K562 (cell line): ENCODE results near the gene PPA1. TPM values are rescaled to one million over a fixed set of nuclear protein-coding genes. Genes with fewer than 3 reads are reported as not detected.

Experiments
- ATAC-seq: fragments of 200-7000 bp; cut with Tn5 transposase; 3 replicates; pipeline ENCODE4 v1.9.1; 2020; ENCODE audit warnings: moderate library complexity
- Bru-seq: library from RNA; stranded (reverse); fragments of 400-500 nt; gene quantifications from one replicate; lab custom pipeline; 2021; lab: Mats Ljungman, UMichigan
- BruChase-seq, 2 experiments: library from RNA; stranded (reverse); fragments of 400-500 nt; gene quantifications; one replicate each; lab custom pipeline; 2021; lab: Mats Ljungman, UMichigan
- BruUV-seq: library from RNA; stranded (reverse); fragments of 400-500 nt; replicated peaks from 2 replicates; lab custom pipeline; 2021; lab: Mats Ljungman, UMichigan
- CTCF ChIA-PET: fragments of 300-600 bp; formaldehyde crosslinking; extraction: SDS; loops from one replicate; lab custom pipeline; 2021; ENCODE audit warnings: low intra/inter-chr PET ratio; lab: Yijun Ruan, JAX
- POLR2A ChIA-PET: fragments of 300-600, 350-650 bp; sonication (Branson Sonifier 250); formaldehyde crosslinking; extraction: SDS; loops from one replicate; lab custom pipeline; 2021; ENCODE audit warnings: antibody characterized with exemption, inconsistent platforms; lab: Yijun Ruan, JAX
- DNase-seq, 4 experiments: peaks; one replicate each; pipeline versions ENCODE4 v3.0.0 to v3.0.0-alpha.2; 2011 to 2018; ENCODE audit warnings: low spot score in 3 of 4, mixed read lengths in 3 of 4; ENCODE audit errors: extremely low read depth in 1 of 4
- FAIRE-seq: peaks from 2 replicates; lab custom pipeline; 2011; peaks lifted over from hg19 to GRCh38; lab: Jason Lieb, UNC
- H2AFZ ChIP-seq: 2 replicates; pipeline ENCODE4 v1.6.0; 2011; ENCODE audit warnings: low read depth, low read length, control low read depth, inconsistent platforms
- H3K27ac ChIP-seq: fragments of 200-600 bp; 3 replicates; pipeline ENCODE4 v1.8.0; 2011; ENCODE audit warnings: low read depth, mild to moderate bottlenecking, control low read depth, inconsistent platforms, low read length, moderate library complexity, mixed read lengths; ENCODE audit errors: extremely low read depth
- H3K27me3 ChIP-seq, 2 experiments: fragments of 300-600 bp in 1 of 2; 2 replicates in 1 of 2; 3 replicates in 1 of 2; pipeline versions ENCODE4 v1.6.0 to v1.8.0; 2011; ENCODE audit warnings: inconsistent platforms in 2 of 2, low read length in 2 of 2, mild to moderate bottlenecking in 1 of 2, mixed read lengths in 1 of 2, moderate library complexity in 1 of 2; ENCODE audit not compliant: control insufficient read depth in 2 of 2, insufficient read depth in 2 of 2
- H3K36me3 ChIP-seq: fragments of 300-600 bp; 3 replicates; pipeline ENCODE4 v1.8.0; 2011; ENCODE audit warnings: mild to moderate bottlenecking, low read length, inconsistent platforms; ENCODE audit not compliant: control insufficient read depth, insufficient read depth
- H3K4me1 ChIP-seq, 2 experiments: fragments of 200-600 bp in 1 of 2; replicated peaks in 1 of 2; 2 replicates in 1 of 2; 3 replicates in 1 of 2; pipeline versions ENCODE4 v1.5.1 to v1.8.0; 2011; ENCODE audit warnings: inconsistent platforms in 2 of 2, low read length in 2 of 2, mild to moderate bottlenecking in 1 of 2, mixed read lengths in 1 of 2, moderate library complexity in 1 of 2; ENCODE audit not compliant: control insufficient read depth in 2 of 2, insufficient read depth in 2 of 2
- H3K4me2 ChIP-seq: 2 replicates; pipeline ENCODE4 v1.6.1; 2011; ENCODE audit warnings: low read length, control low read depth, inconsistent platforms, mixed read lengths; ENCODE audit not compliant: insufficient read depth
- H3K4me3 ChIP-seq: fragments of 200-600 bp; sonication (generic), shearing (Covaris generic); 2 replicates; pipeline ENCODE4 v1.5.1; 2016; ENCODE audit warnings: control low read depth, inconsistent platforms
- H3K79me2 ChIP-seq: fragments of 200-600 bp; 3 replicates; pipeline ENCODE4 v1.8.0; 2011; ENCODE audit warnings: low read length, inconsistent platforms; ENCODE audit not compliant: control insufficient read depth, insufficient read depth
- H3K9ac ChIP-seq, 2 experiments: 2 replicates each; pipeline versions ENCODE4 v1.6.0 to v1.6.1; 2011; ENCODE audit warnings: low read depth in 2 of 2, low read length in 2 of 2, control low read depth in 1 of 2, inconsistent platforms in 1 of 2, mild to moderate bottlenecking in 1 of 2, mixed read lengths in 1 of 2; ENCODE audit not compliant: insufficient read depth in 1 of 2
- H3K9me1 ChIP-seq: one replicate; pipeline ENCODE4 v1.6.0; 2011; ENCODE audit warnings: inconsistent platforms, mild to moderate bottlenecking, low read length, moderate library complexity; ENCODE audit not compliant: control insufficient read depth, insufficient read depth
- H3K9me3 ChIP-seq: replicated peaks from 2 replicates; pipeline ENCODE4 v1.5.1; 2011; ENCODE audit warnings: low read depth, low read length, inconsistent platforms; ENCODE audit not compliant: control insufficient read depth, insufficient read depth
- H4K20me1 ChIP-seq: replicated peaks from 2 replicates; pipeline ENCODE4 v1.6.1; 2011; ENCODE audit warnings: low read length, inconsistent platforms, mixed read lengths; ENCODE audit not compliant: control insufficient read depth, insufficient read depth
- DLX4 ChIP-seq: fragments of 250-450 bp; sonication (Bioruptor Pico); IDR thresholded peaks from 2 replicates; pipeline ENCODE4 v1.6.1; 2021; ENCODE audit warnings: mild to moderate bottlenecking
- E2F3 ChIP-seq: fragments of 250-450 bp; sonication (Bioruptor Pico); IDR thresholded peaks from 2 replicates; pipeline ENCODE4 v1.4.0; 2020; ENCODE audit warnings: mild to moderate bottlenecking
- GMEB1 ChIP-seq: fragments of 250-450 bp; sonication (Bioruptor Pico); IDR thresholded peaks from 2 replicates; pipeline ENCODE4 v1.4.0; 2020; ENCODE audit warnings: mild to moderate bottlenecking
- POLR2A ChIP-seq: fragments of 450-650 bp; conservative IDR thresholded peaks from 2 replicates; pipeline ENCODE4 v1.6.1; 2016
- POLR2B ChIP-seq: fragments of 450-650 bp; IDR thresholded peaks from 2 replicates; pipeline ENCODE4 v1.6.1; 2018; ENCODE audit warnings: low read depth; ENCODE audit not compliant: partially characterized antibody
- SRF ChIP-seq, 2 experiments: fragments of 250-450, 450-650 bp in 1 of 2; sonication (Bioruptor Pico) in 1 of 2; sonication (generic) in 1 of 2; formaldehyde crosslinking; IDR thresholded peaks; 2 replicates each; pipeline versions ENCODE4 v1.5.0 to v1.5.1; 2020 to 2022; ENCODE audit warnings: mild to moderate bottlenecking in 1 of 2, missing genetic modification reagents in 1 of 2
- ZNF740 ChIP-seq, 3 experiments: fragments of 200-800 bp in 1 of 3; sonication (Bioruptor generic) in 1 of 3; sonication (generic) in 1 of 3; formaldehyde crosslinking in 1 of 3; IDR thresholded peaks; 2 replicates each; pipeline versions ENCODE4 v1.6.1 to v1.8.0; 2016 to 2022; ENCODE audit warnings: mild to moderate bottlenecking in 2 of 3, missing compliant biosample characterization in 2 of 3, missing genetic modification characterization in 2 of 3, missing genetic modification reagents in 1 of 3
- WGBS: fragments of 100-300 bp; shearing (Covaris generic); methylation state at CpG from one replicate; pipeline ENCODE4 v1.1.6; 2016; ENCODE audit warnings: low coverage, mixed read lengths; ENCODE audit not compliant: insufficient coverage; ENCODE audit errors: missing lambda C conversion rate; 5-methylcytosine and 5-hydroxymethylcytosine counted together
- in situ Hi-C: fragments of 300-500 bp; cut with MboI; formaldehyde crosslinking; loops from 4 replicates; pipeline ENCODE4 v1.15.0; 2018; ENCODE audit warnings: inconsistent platforms, mixed read lengths
- intact Hi-C: fragments of 100-400 bp; cut with micrococcal nuclease; formaldehyde crosslinking; loops from 2 replicates; pipeline ENCODE4 v1.14.2; 2022
- long read RNA-seq, 3 experiments: library from polyadenylated mRNA in 2 of 3; library from RNA in 1 of 3; unstranded in 2 of 3; stranded (forward) in 1 of 3; transcript quantifications; one replicate each; pipeline ENCODE4 v2.0.0, GENCODE V29; 2019 to 2022
- polyA minus RNA-seq, 3 experiments: library from RNA; depleted of rRNA, polyadenylated mRNA; stranded (reverse); fragments of >200 nt; gene quantifications; 2 replicates each; pipeline ENCODE4 v1.2.3, GENCODE V29; 2011
- polyA plus RNA-seq, 8 experiments: library from polyadenylated mRNA; depleted of rRNA in 4 of 8; stranded (reverse) in 5 of 8; unstranded in 3 of 8; fragments of >200 nt; fragmentation: Nextera tagmentation in 2 of 8; fragmentation: Illumina TruSeq in 1 of 8; extraction: Ambion mirVana in 2 of 8; extraction: Trizol in 1 of 8; gene quantifications; 2 replicates each; pipeline versions ENCODE4 v1.2.1 to v1.2.3, GENCODE V29; 2011 to 2014; ENCODE audit warnings: inconsistent platforms in 1 of 8, missing spikeins in 1 of 8
- total RNA-seq, 7 experiments: library from RNA; depleted of rRNA in 6 of 7; stranded (reverse); fragments of >200 nt in 6 of 7; fragmentation: Illumina TruSeq in 2 of 7; extraction: Trizol in 2 of 7; gene quantifications; 2 replicates each; pipeline versions ENCODE4 v1.2.1 to v1.2.3, GENCODE V29; 2011 to 2021; ENCODE audit warnings: low replicate concordance in 1 of 7
- TF ChIP-seq, protein P1 (sequence below), 2 experiments: IDR thresholded peaks; 2 replicates each; pipeline ENCODE4 v1.6.1; 2011; ENCODE audit warnings: borderline replicate concordance in 1 of 2, control low read depth in 1 of 2, low read depth in 1 of 2, low read length in 1 of 2, mild to moderate bottlenecking in 1 of 2, mixed read lengths in 1 of 2, moderate library complexity in 1 of 2; ENCODE audit not compliant: insufficient read depth in 1 of 2, insufficient read length in 1 of 2, poor library complexity in 1 of 2, severe bottlenecking in 1 of 2; ENCODE audit errors: extremely low read depth in 1 of 2

PPA1 gene
- 63.9 and 181 TPM in 2 replicates for total RNA-seq (2011; cell fraction: chromatin; rRNA removed; ENCODE audit: low replicate concordance)
- total RNA-seq (2011; cell fraction: nucleolus; rRNA removed): 50.4 and 54.7 TPM in 2 replicates
- total RNA-seq (2011; cell fraction: nucleoplasm; rRNA removed): 123 and 276 TPM in 2 replicates
- total RNA-seq (2014; rRNA removed) (378 and 453 TPM in 2 replicates), total RNA-seq (2014; rRNA removed; fragmentation: Illumina TruSeq; extraction: Trizol) (635 and 699 TPM in 2 replicates), total RNA-seq (2015; rRNA removed; fragmentation: Illumina TruSeq; extraction: Trizol) (463 and 482 TPM in 2 replicates), total RNA-seq (2021) (418 and 448 TPM in 2 replicates), polyA plus RNA-seq (2011; rRNA removed) (408 and 606 TPM in 2 replicates), polyA plus RNA-seq (2014; fragmentation: Illumina TruSeq; extraction: Trizol) (454 and 471 TPM in 2 replicates), polyA plus RNA-seq (2014; fragmentation: Nextera tagmentation; extraction: Ambion mirVana) (100 to 1,000 TPM; 301 to 366 TPM), polyA plus RNA-seq (2014; rRNA removed) (591 and 627 TPM in 2 replicates), polyA minus RNA-seq (2011; rRNA and poly(A)+ RNA removed) (573 and 613 TPM in 2 replicates), Bru-seq, nascent RNA (percentile 95 among the genes with signal in this experiment), BruChase-seq, experiment 1, labeled RNA remaining after a 2-hour chase (percentile 93 among the genes with signal in this experiment), BruChase-seq, experiment 2, labeled RNA remaining after a 6-hour chase (percentile 92 among the genes with signal in this experiment)
- 122 and 218 TPM in 2 replicates for polyA plus RNA-seq (2011; cell fraction: cytosol; rRNA removed)
- polyA plus RNA-seq (2011; cell fraction: nucleus; rRNA removed): 92.6 and 127 TPM in 2 replicates
- 299 and 379 TPM in 2 replicates for polyA plus RNA-seq (2012)
- polyA minus RNA-seq (2011; cell fraction: cytosol; rRNA and poly(A)+ RNA removed): 121 and 162 TPM in 2 replicates
- polyA minus RNA-seq (2011; cell fraction: nucleus; rRNA and poly(A)+ RNA removed): 49.1 and 87.5 TPM in 2 replicates
- long read RNA-seq, experiment 1, transcript PPA1-202 (11 exons, 1,295 nt): major isoform, 771 of 841 reads
- long read RNA-seq, experiment 1, partial matches to known transcripts: 54 of 841 reads
- long read RNA-seq, experiment 1, other reads (novel, unspliced or antisense): 16 of 841 reads
- long read RNA-seq, experiment 2, transcript PPA1-202 (11 exons, 1,295 nt): major isoform, 416 of 546 reads
- long read RNA-seq, experiment 2, partial matches to known transcripts: 89 of 546 reads
- long read RNA-seq, experiment 2, other reads (novel, unspliced or antisense): 41 of 546 reads
- long read RNA-seq, experiment 3, transcript PPA1-202 (11 exons, 1,295 nt): major isoform, 992 of 1,023 reads
- long read RNA-seq, experiment 3, partial matches to known transcripts: 13 of 1,023 reads
- long read RNA-seq, experiment 3, other reads (novel, unspliced or antisense): 18 of 1,023 reads

GRCh38 chr10:70233109-70233938, at the start of gene PPA1:
PPA1 (minus strand) TSS chr10:70233429; CDS start chr10:70233327, 102 bp downstream.
- peak; percentile 40 for FAIRE-seq
- TF ChIP-seq SRF (CRISPR knock-in tag; IDR thresholded peaks at IDR 0.05) (peak in 1 of 2 experiments; percentile 22; a peak in 2 of 4 replicates), GMEB1 (CRISPR knock-in tag) (0 out of 2 replicates have a peak, but pooled peaks have one; percentile 13), ZNF740 (CRISPR knock-in tag; IDR thresholded peaks at IDR 0.05) (peak; percentile 76), ZNF740 (tag; IDR thresholded peaks at IDR 0.05) (no peak; a peak in 1 of 4 replicates), DLX4 (CRISPR knock-in tag) (no peak), E2F3 (CRISPR knock-in tag) (peak; percentile 67), POLR2A (peak; percentile 95), POLR2B (peak; percentile 89)
- TF ChIP-seq, protein P1, sequence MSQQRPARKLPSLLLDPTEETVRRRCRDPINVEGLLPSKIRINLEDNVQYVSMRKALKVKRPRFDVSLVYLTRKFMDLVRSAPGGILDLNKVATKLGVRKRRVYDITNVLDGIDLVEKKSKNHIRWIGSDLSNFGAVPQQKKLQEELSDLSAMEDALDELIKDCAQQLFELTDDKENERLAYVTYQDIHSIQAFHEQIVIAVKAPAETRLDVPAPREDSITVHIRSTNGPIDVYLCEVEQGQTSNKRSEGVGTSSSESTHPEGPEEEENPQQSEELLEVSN (IDR thresholded peaks at IDR 0.05; ENCODE audit: borderline replicate concordance in 1 of 2, extremely low read depth in 1 of 2, insufficient read depth in 1 of 2, insufficient read length in 1 of 2, low read depth in 1 of 2, low read length in 1 of 2, poor library complexity in 1 of 2, severe bottlenecking in 1 of 2): peak; percentile 93 to 96

More at GRCh38 chr10:70233109-70233938, at the start of gene PPA1:
- H3K9me1 ChIP-seq: no peaks in the 10 kb centered on the region
- 0 out of 2 replicates have a peak, but pooled peaks cover 5% of the 10 kb centered on the region for H4K20me1 ChIP-seq
- ChIA-PET POLR2A (interaction anchor here (0.6 to 2.8 kb wide), 16 partner anchors 11 to 333 kb away, joined by 3 to 20 read pairs (median 4); partner anchors contain the start of gene SAR1A), CTCF (no interaction called here)
- peak; percentile 92 for ATAC-seq
- H3K36me3 ChIP-seq: peaks cover 26% of the 10 kb centered on the region
- BruUV-seq: TSS peak; percentile 87
- H3K4me3 ChIP-seq: peak within 1 kb of the TSS; percentile 83
- H3K9ac ChIP-seq: peak within 1 kb of the TSS; percentile 87 to 98
- DNase-seq: peak; percentile 99 to 100 (median 100)
- peak within 1 kb of the TSS; percentile 100 for H2AFZ ChIP-seq
- under 1% methylated on average over 62 of the region's 74 CpGs for WGBS
- H3K9me3 ChIP-seq: no peaks in the 10 kb centered on the region
- no peaks in the 10 kb centered on the region for H3K27me3 ChIP-seq
- in situ Hi-C loops: loop anchor here (5.0 kb wide), 1 partner anchor 114 kb away; no protein-coding TSS in a partner anchor
- peak within 1 kb of the TSS; percentile 91 for H3K4me2 ChIP-seq
- H3K27ac ChIP-seq: peak within 1 kb of the TSS; percentile 84
- peaks cover 50% of the 10 kb centered on the region for H3K79me2 ChIP-seq
- peaks cover 13 to 23% of the 10 kb centered on the region in 2 experiments; a peak in 4 of 5 replicates for H3K4me1 ChIP-seq
- intact Hi-C loops: no loop called here
